ENCODE results near the gene DEFB121.

DEFB121 gene

GRCh38 chr20:31363295-31363694, 42.7 kb downstream of the DEFB121 start:
- no peak for DNase-seq (ENCODE audit: low spot score)

GRCh38 chr20:31355981-31356380, 50.0 kb downstream of the DEFB121 start:
- no peak for DNase-seq (ENCODE audit: low spot score)
